NCI-H748 treated with DMSO at 0.1 percent for 48 hours (cell line): ENCODE results near the gene SARS1.
"Not testable (repeated sequence)": the region's sequence is repeated elsewhere in the genome, so short reads cannot be mapped to it uniquely, and the experiment has no call there.

Experiments
- DNase-seq: peaks from one replicate; lab custom pipeline; 2025; lab: John Stamatoyannopoulos, UW

SARS1 gene

GRCh38 chr1:109192433-109192832 lies 21.3 kb upstream of the SARS1 start:
- no peak for DNase-seq

GRCh38 chr1:109193653-109194590 lies 19.8 kb upstream of the SARS1 start:
- peak; percentile 36 for DNase-seq

GRCh38 chr1:109197158-109198042 lies 16.3 kb upstream of the SARS1 start:
- no peak for DNase-seq

GRCh38 chr1:109198043-109198695 lies 15.5 kb upstream of the SARS1 start:
- DNase-seq: no peak

- DNase-seq: no peak
These were observed 15.0 kb upstream of the SARS1 start for GRCh38 chr1:109198745-109199144.

- DNase-seq: no peak
These were observed 14.0 kb upstream of the SARS1 start for GRCh38 chr1:109199710-109200109.

GRCh38 chr1:109201123-109201703 lies 12.5 kb upstream of the SARS1 start:
- no peak for DNase-seq

GRCh38 chr1:109204484-109204883 lies 9.2 kb upstream of the SARS1 start:
- DNase-seq: no peak

GRCh38 chr1:109206339-109206738 lies 7.4 kb upstream of the SARS1 start:
- DNase-seq: no peak

GRCh38 chr1:109207467-109208103 lies 6.1 kb upstream of the SARS1 start:
- no peak for DNase-seq

GRCh38 chr1:109208394-109208793 lies 5.3 kb upstream of the SARS1 start:
- no peak for DNase-seq

GRCh38 chr1:109208836-109209463 lies 4.8 kb upstream of the SARS1 start:
- peak; percentile 35 for DNase-seq

- no peak for DNase-seq
These were observed 3.7 kb upstream of the SARS1 start for GRCh38 chr1:109210058-109210457.

GRCh38 chr1:109213345-109213823 lies 334 bp upstream of the SARS1 start:
- no peak for DNase-seq

GRCh38 chr1:109214695-109215623 lies 1.2 kb downstream of the SARS1 start:
- DNase-seq: peak; percentile 52

GRCh38 chr1:109216662-109217061 lies 2.9 kb downstream of the SARS1 start:
- DNase-seq: no peak

GRCh38 chr1:109218516-109218915 lies 4.8 kb downstream of the SARS1 start:
- DNase-seq: no peak

GRCh38 chr1:109221201-109221600 lies 7.5 kb downstream of the SARS1 start:
- DNase-seq: not testable (repeated sequence)

GRCh38 chr1:109225308-109225707 lies 11.6 kb downstream of the SARS1 start:
- no peak for DNase-seq
